ENCODE measurements around the gene COL27A1. TPM values are rescaled to one million over a fixed set of nuclear protein-coding genes. Genes with fewer than 3 reads are reported as not detected.
A peak's percentile ranks its signal among the peaks of the same experiment; 100 is the strongest.

Gene COL27A1
- total RNA-seq, 2 donors from 2014 or later: 18.5 to 57.1 TPM

- no peaks in the 10 kb centered on the region for H3K27me3 ChIP-seq (replicated peaks; ENCODE audit: insufficient read depth)
- H3K27ac ChIP-seq: no peak overlapping the region
- no peak for DNase-seq (ENCODE audit: low spot score)
- H3K36me3 ChIP-seq: peaks cover 5% of the 10 kb centered on the region
- no peak overlapping the region for H3K4me3 ChIP-seq
- H3K9me3 ChIP-seq: no peaks in the 10 kb centered on the region
- no peak for TF ChIP-seq CTCF (IDR thresholded peaks at IDR 0.05)
- peaks cover 10 to 31% of the 10 kb centered on the region in 2 donors for H3K4me1 ChIP-seq (ENCODE audit: control insufficient read depth in 1 of 2, low read depth in 2 of 2)
- ATAC-seq (ENCODE audit: insufficient number of reproducible peaks, low FRiP score, low read depth): no peak
Measured at GRCh38 chr9:114283551-114284111, 128.3 kb downstream of the COL27A1 start.

- Histone ChIP-seq H3K4me3 (no peak overlapping the region), H3K36me3 (peaks cover 5% of the 10 kb centered on the region), H3K27me3 (replicated peaks; ENCODE audit: insufficient read depth) (no peaks in the 10 kb centered on the region), H3K9me3 (no peaks in the 10 kb centered on the region), H3K4me1 (ENCODE audit: control insufficient read depth in 1 of 2, low read depth in 2 of 2) (peaks cover 6 to 22% of the 10 kb centered on the region in 2 donors), H3K27ac (no peak overlapping the region)
- TF ChIP-seq CTCF (IDR thresholded peaks at IDR 0.05): no peak
- ATAC-seq (ENCODE audit: insufficient number of reproducible peaks, low FRiP score, low read depth): no peak
- no peak for DNase-seq (ENCODE audit: low spot score)
Measured at GRCh38 chr9:114284316-114285060, 129.2 kb downstream of the COL27A1 start.

- DNase-seq (ENCODE audit: low spot score) (peak; percentile 38), ATAC-seq (ENCODE audit: insufficient number of reproducible peaks, low FRiP score, low read depth) (no peak)
- Histone ChIP-seq H3K27me3 (replicated peaks; ENCODE audit: insufficient read depth) (no peaks in the 10 kb centered on the region), H3K9me3 (no peaks in the 10 kb centered on the region), H3K4me3 (no peak overlapping the region), H3K27ac (no peak overlapping the region), H3K4me1 (ENCODE audit: control insufficient read depth in 1 of 2, low read depth in 2 of 2) (peaks cover 6 to 21% of the 10 kb centered on the region in 2 donors), H3K36me3 (peaks cover 5% of the 10 kb centered on the region)
- TF ChIP-seq CTCF (IDR thresholded peaks at IDR 0.05): peak; percentile 18
Measured at GRCh38 chr9:114285166-114285867, 130.0 kb downstream of the COL27A1 start.

- Histone ChIP-seq H3K36me3 (peaks cover 5% of the 10 kb centered on the region), H3K27me3 (replicated peaks; ENCODE audit: insufficient read depth) (no peaks in the 10 kb centered on the region), H3K9me3 (no peaks in the 10 kb centered on the region), H3K4me1 (ENCODE audit: control insufficient read depth in 1 of 2, low read depth in 2 of 2) (peaks cover 6 to 21% of the 10 kb centered on the region in 2 donors), H3K4me3 (no peak overlapping the region), H3K27ac (no peak overlapping the region)
- no peak for DNase-seq (ENCODE audit: low spot score)
- ATAC-seq (ENCODE audit: insufficient number of reproducible peaks, low FRiP score, low read depth): no peak
- no peak for TF ChIP-seq CTCF (IDR thresholded peaks at IDR 0.05)
Measured at GRCh38 chr9:114286146-114286679, 130.9 kb downstream of the COL27A1 start.
